OCI-LY7 (cell line): Measurements from ENCODE around the gene PANX3. TPM values are rescaled to one million over a fixed set of nuclear protein-coding genes. Genes with fewer than 3 reads are reported as not detected.

Experiments used
- BruUV-seq: library from RNA; stranded (reverse); fragments of 400-500 nt; replicated peaks from 2 replicates; lab custom pipeline; 2021; lab: Mats Ljungman, UMichigan
- CTCF ChIA-PET: fragments of 300-600 bp; sonication (Branson Sonifier 250); formaldehyde crosslinking; loops from one replicate; lab custom pipeline; 2022; ENCODE audit warnings: antibody characterized with exemption; ENCODE audit not compliant: unreplicated experiment; lab: Charles Lee
- POLR2A ChIA-PET: fragments of 300-600 bp; sonication (Branson Sonifier 250); formaldehyde crosslinking; loops from one replicate; lab custom pipeline; 2022; ENCODE audit warnings: antibody characterized with exemption; lab: Charles Lee
- DNase-seq: peaks from one replicate; pipeline ENCODE4 v3.0.0-alpha.2; 2015; ENCODE audit warnings: low spot score
- H2AFZ ChIP-seq: fragments of 200-600 bp; sonication (generic), shearing (Covaris generic); 2 replicates; pipeline ENCODE4 v1.6.1; 2014; ENCODE audit warnings: mild to moderate bottlenecking, antibody characterized with exemption, low read length, moderate library complexity
- H3K27ac ChIP-seq: fragments of 200-600 bp; sonication (generic); 2 replicates; pipeline ENCODE4 v1.5.1; 2014; ENCODE audit warnings: mixed run types, low read depth, mild to moderate bottlenecking, moderate library complexity, low read length, inconsistent platforms; ENCODE audit not compliant: poor library complexity, severe bottlenecking
- H3K36me3 ChIP-seq: fragments of 200-600 bp; sonication (generic); 2 replicates; pipeline ENCODE4 v1.6.1; 2014; ENCODE audit warnings: mild to moderate bottlenecking, antibody characterized with exemption, low read length, moderate library complexity, mixed read lengths; ENCODE audit not compliant: insufficient read depth
- H3K4me1 ChIP-seq: fragments of 200-600 bp; sonication (generic); 2 replicates; pipeline ENCODE4 v1.5.1; 2014; ENCODE audit warnings: mild to moderate bottlenecking, low read length; ENCODE audit not compliant: insufficient read depth, poor library complexity, severe bottlenecking
- H3K4me2 ChIP-seq: fragments of 200-600 bp; sonication (generic); 2 replicates; pipeline ENCODE4 v1.6.1; 2014; ENCODE audit warnings: mild to moderate bottlenecking, low read length
- H3K4me3 ChIP-seq: fragments of 200-600 bp; sonication (generic); 2 replicates; pipeline ENCODE4 v1.5.1; 2014; ENCODE audit warnings: mild to moderate bottlenecking, low read depth, low read length; ENCODE audit not compliant: poor library complexity, severe bottlenecking
- H3K79me2 ChIP-seq: fragments of 200-600 bp; sonication (generic); 2 replicates; pipeline ENCODE4 v1.6.1; 2016; ENCODE audit warnings: low read depth, mild to moderate bottlenecking, low read length, moderate library complexity, mixed read lengths; ENCODE audit not compliant: insufficient read depth
- H3K9me2 ChIP-seq: fragments of 200-600 bp; sonication (generic); 2 replicates; pipeline ENCODE4 v1.6.1; 2016; ENCODE audit warnings: mild to moderate bottlenecking, low read length, mixed read lengths; ENCODE audit not compliant: insufficient read depth
- H3K9me3 ChIP-seq: fragments of 200-600 bp; sonication (generic); 2 replicates; pipeline ENCODE4 v1.6.1; 2014; ENCODE audit warnings: mild to moderate bottlenecking, mixed run types, low read length, mixed read lengths
- H4K20me1 ChIP-seq: fragments of 200-600 bp; sonication (generic); 2 replicates; pipeline ENCODE4 v1.6.1; 2014; ENCODE audit warnings: mild to moderate bottlenecking, antibody characterized with exemption, low read length, moderate library complexity, mixed read lengths; ENCODE audit not compliant: insufficient read depth
- CTCF ChIP-seq: fragments of 200-600 bp; sonication (generic); conservative IDR thresholded peaks from 2 replicates; pipeline ENCODE4 v1.5.1; 2014; ENCODE audit warnings: mild to moderate bottlenecking, antibody characterized with exemption, low read length, moderate library complexity, mixed read lengths
- EZH2phosphoT487 ChIP-seq: fragments of 200-600 bp; sonication (generic); IDR thresholded peaks from 2 replicates; pipeline ENCODE4 v1.6.1; 2018; ENCODE audit warnings: low read depth, borderline replicate concordance, mild to moderate bottlenecking, mixed run types, antibody characterized with exemption, low read length, moderate library complexity, mixed read lengths
- intact Hi-C: fragments of 100-400 bp; cut with micrococcal nuclease; formaldehyde crosslinking; loops from one replicate; pipeline ENCODE4 v1.10.0; 2022; ENCODE audit not compliant: unreplicated experiment
- total RNA-seq, 2 experiments: library from RNA; depleted of rRNA in 1 of 2; stranded (reverse); fragments of >200 nt in 1 of 2; shearing (Covaris generic) in 1 of 2; gene quantifications; 2 replicates each; pipeline ENCODE4 v1.2.3, GENCODE V29; 2014 to 2022

The PANX3 gene
- total RNA-seq, 2 experiments from 2014 or later, result not detected

GRCh38 chr11:124639186-124639585, 28.0 kb downstream of the PANX3 start:
- Histone ChIP-seq H3K79me2 (no peaks in the 10 kb centered on the region), H4K20me1 (no peaks in the 10 kb centered on the region), H3K27ac (no peak overlapping the region), H3K4me2 (no peak overlapping the region), H3K9me3 (no peaks in the 10 kb centered on the region), H3K9me2 (no peaks in the 10 kb centered on the region), H3K36me3 (peaks cover 60% of the 10 kb centered on the region), H2AFZ (no peak overlapping the region), H3K4me3 (no peak overlapping the region), H3K4me1 (no peaks in the 10 kb centered on the region)
- no peak for DNase-seq
- BruUV-seq, result no TSS peak
- TF ChIP-seq CTCF, result no peak
- POLR2A ChIA-PET, result interaction anchor here (2.1 kb wide), 1 partner anchor 13 kb away, joined by 6 read pairs; no protein-coding TSS in a partner anchor
- CTCF ChIA-PET, result no interaction called here
- intact Hi-C loops, result no loop called here

- Histone ChIP-seq H3K27ac (no peak overlapping the region), H3K9me3 (no peaks in the 10 kb centered on the region), H3K4me1 (no peaks in the 10 kb centered on the region), H3K4me2 (no peak overlapping the region), H3K4me3 (no peak overlapping the region), H3K36me3 (peaks cover 50% of the 10 kb centered on the region), H3K9me2 (no peaks in the 10 kb centered on the region), H3K79me2 (no peaks in the 10 kb centered on the region), H4K20me1 (no peaks in the 10 kb centered on the region), H2AFZ (no peak overlapping the region)
- DNase-seq, result no peak
- POLR2A ChIA-PET, result interaction anchor here (0.7 to 1.7 kb wide), 5 partner anchors 16 to 62 kb away, joined by 3 to 7 read pairs (median 5); no protein-coding TSS in a partner anchor
- BruUV-seq, result no TSS peak
- intact Hi-C loops, result no loop called here
- no peak for TF ChIP-seq EZH2phosphoT487
- TF ChIP-seq CTCF, result no peak
- CTCF ChIA-PET, result interaction anchor here (1.1 kb wide), 1 partner anchor 18 kb away, joined by 3 read pairs; the partner anchor contains the start of gene TBRG1
Measured at GRCh38 chr11:124640666-124641065, 29.4 kb downstream of the PANX3 start.

GRCh38 chr11:124642628-124643027, 31.4 kb downstream of the PANX3 start:
- BruUV-seq, result no TSS peak
- H3K4me1 ChIP-seq, result peaks cover 8% of the 10 kb centered on the region
- CTCF ChIA-PET, result no interaction called here
- no peak overlapping the region for H3K4me3 ChIP-seq
- no peak overlapping the region for H3K27ac ChIP-seq
- no peak for DNase-seq
- no peaks in the 10 kb centered on the region for H4K20me1 ChIP-seq
- H3K4me2 ChIP-seq, result no peak overlapping the region
- intact Hi-C loops, result no loop called here
- POLR2A ChIA-PET, result interaction anchor here (0.9 to 1.3 kb wide), 3 partner anchors 12 to 194 kb away, joined by 3 to 5 read pairs (median 3); no protein-coding TSS in a partner anchor
- peaks cover 30% of the 10 kb centered on the region for H3K36me3 ChIP-seq
- TF ChIP-seq CTCF (no peak), EZH2phosphoT487 (no peak)
- H3K9me3 ChIP-seq, result no peaks in the 10 kb centered on the region
- H3K79me2 ChIP-seq, result no peaks in the 10 kb centered on the region
- no peak overlapping the region for H2AFZ ChIP-seq
- H3K9me2 ChIP-seq, result no peaks in the 10 kb centered on the region
